ENCODE measurements around the gene SFMBT1. TPM values are rescaled to one million over a fixed set of nuclear protein-coding genes. Genes with fewer than 3 reads are reported as not detected.

The SFMBT1 gene
- total RNA-seq, 4 donors from 2014 or later: 3.3 to 37.9 (median 15.1) TPM

GRCh38 chr3:52857864-52858263, 188.0 kb downstream of the SFMBT1 start:
- H3K4me1 ChIP-seq: no peaks in the 10 kb centered on the region
- H3K27me3 ChIP-seq: no peaks in the 10 kb centered on the region
- H3K36me3 ChIP-seq: no peaks in the 10 kb centered on the region
- TF ChIP-seq POLR2A (IDR thresholded peaks at IDR 0.05) (no peak), CTCF (IDR thresholded peaks at IDR 0.05) (no peak)
- no peak overlapping the region for H3K4me3 ChIP-seq
- no peak overlapping the region for H3K27ac ChIP-seq
- intact Hi-C loops (cut with DNase I; ENCODE audit: low total_unique reads): no loop called here
- DNase-seq: no peak
- no peaks in the 10 kb centered on the region for H3K9me3 ChIP-seq

- H3K27ac ChIP-seq: no peak overlapping the region
- DNase-seq: no peak
- no peaks in the 10 kb centered on the region for H3K36me3 ChIP-seq
- H3K4me1 ChIP-seq: no peaks in the 10 kb centered on the region
- no peaks in the 10 kb centered on the region for H3K9me3 ChIP-seq
- no peaks in the 10 kb centered on the region for H3K27me3 ChIP-seq
- intact Hi-C loops (cut with DNase I; ENCODE audit: low total_unique reads): no loop called here
- TF ChIP-seq CTCF (IDR thresholded peaks at IDR 0.05): no peak
- no peak for TF ChIP-seq POLR2A (IDR thresholded peaks at IDR 0.05)
- H3K4me3 ChIP-seq: no peak overlapping the region
Observed at GRCh38 chr3:52857133-52857532, 188.7 kb downstream of the SFMBT1 start.

GRCh38 chr3:52856666-52857065, 189.2 kb downstream of the SFMBT1 start:
- intact Hi-C loops (cut with DNase I; ENCODE audit: low total_unique reads): no loop called here
- Histone ChIP-seq H3K9me3 (no peaks in the 10 kb centered on the region), H3K36me3 (no peaks in the 10 kb centered on the region), H3K4me1 (no peaks in the 10 kb centered on the region), H3K4me3 (no peak overlapping the region), H3K27ac (no peak overlapping the region), H3K27me3 (no peaks in the 10 kb centered on the region)
- no peak for TF ChIP-seq CTCF (IDR thresholded peaks at IDR 0.05)
- TF ChIP-seq POLR2A (IDR thresholded peaks at IDR 0.05): no peak
- DNase-seq: no peak

- no peaks in the 10 kb centered on the region for H3K36me3 ChIP-seq
- no peak for DNase-seq
- no peak overlapping the region for H3K4me3 ChIP-seq
- no peaks in the 10 kb centered on the region for H3K4me1 ChIP-seq
- H3K27me3 ChIP-seq: no peaks in the 10 kb centered on the region
- no peak overlapping the region for H3K27ac ChIP-seq
- intact Hi-C loops (cut with DNase I; ENCODE audit: low total_unique reads): no loop called here
- TF ChIP-seq POLR2A (IDR thresholded peaks at IDR 0.05): no peak
- no peak for TF ChIP-seq CTCF (IDR thresholded peaks at IDR 0.05)
- H3K9me3 ChIP-seq: no peaks in the 10 kb centered on the region
Observed at GRCh38 chr3:52854013-52854412, 191.9 kb downstream of the SFMBT1 start.

Other genes with a start within 250 kb of the SFMBT1 start
- 1 to 10 TPM in 3 of 4 donors, under 1 TPM in 1; 0.26 to 8.7 (median 6.9) TPM for gene ITIH4, start 215.4 kb downstream of the SFMBT1 start, total RNA-seq
- gene MUSTN1, start 211.1 kb downstream of the SFMBT1 start, total RNA-seq: 10 to 100 TPM in 1 of 4 donors, 1 to 10 TPM in 2, not detected in 1; 1.8 to 35.2 (median 8.7) TPM
- gene STIMATE, start 148.5 kb downstream of the SFMBT1 start, total RNA-seq: 10 to 100 TPM in 3 of 4 donors, 1 to 10 TPM in 1; 6.7 to 24.1 (median 21.5) TPM
- gene RFT1, start 84.4 kb upstream of the SFMBT1 start, total RNA-seq: 10 to 100 TPM; 13.1 to 38.2 (median 16.5) TPM
- 10 to 100 TPM in 2 of 4 donors, 1 to 10 TPM in 1, under 1 TPM in 1; under 0.01 to 16.8 (median 12.6) TPM for gene PRKCD, start 115.1 kb upstream of the SFMBT1 start, total RNA-seq
- 100 to 1,000 TPM in 1 of 4 donors, 10 to 100 TPM in 3; 74.5 to 113 (median 84.6) TPM for gene TKT, start 209.9 kb upstream of the SFMBT1 start, total RNA-seq